Right atrium auricular region (tissue), 2 donors: ENCODE results near the gene ST14. TPM values are rescaled to one million over a fixed set of nuclear protein-coding genes. Genes with fewer than 3 reads are reported as not detected.
A peak's percentile ranks its signal among the peaks of the same experiment; 100 is the strongest.

ENCODE experiments used
- DNase-seq: peaks from one replicate; pipeline ENCODE4 v3.0.0-alpha.2; 2019; ENCODE audit warnings: low spot score
- H3K27ac ChIP-seq, 2 donors: fragments of 200-600 bp; sonication (generic); 1 replicate in 1 of 2; 2 replicates in 1 of 2; pipeline ENCODE4 v1.5.1; 2016 to 2019
- H3K27me3 ChIP-seq, 2 donors: fragments of 200-600 bp; sonication (generic); one replicate each; pipeline versions ENCODE4 v1.5.1 to v1.6.0; 2017 to 2019
- H3K36me3 ChIP-seq: fragments of 200-600 bp; sonication (generic); one replicate; pipeline ENCODE4 v1.5.1; 2016
- H3K4me1 ChIP-seq, 2 donors: fragments of 200-600 bp; sonication (generic); one replicate each; pipeline versions ENCODE4 v1.5.1 to v1.6.0; 2017 to 2019
- H3K4me3 ChIP-seq, 2 donors: fragments of 200-600 bp; sonication (generic); 1 replicate in 1 of 2; 2 replicates in 1 of 2; pipeline ENCODE4 v1.5.1; 2017 to 2019; ENCODE audit warnings: mild to moderate bottlenecking in 1 of 2, moderate library complexity in 1 of 2
- H3K9me3 ChIP-seq, 2 donors: fragments of 200-600 bp; sonication (generic); one replicate each; pipeline ENCODE4 v1.5.1; 2019
- total RNA-seq, 2 donors: library from RNA; depleted of rRNA; stranded (reverse); fragments of >200 nt; gene quantifications; one replicate each; pipeline ENCODE4 v1.1.0, GENCODE V29; 2016
- TF ChIP-seq, protein P1 (sequence below), 2 donors: fragments of 200-600 bp; sonication (generic); IDR thresholded peaks; one replicate each; pipeline ENCODE4 v1.5.1; 2019; ENCODE audit warnings: antibody characterized with exemption in 2 of 2

The ST14 gene
- total RNA-seq, 2 donors from 2014 or later: 0.85 to 6.0 TPM

DNA sequence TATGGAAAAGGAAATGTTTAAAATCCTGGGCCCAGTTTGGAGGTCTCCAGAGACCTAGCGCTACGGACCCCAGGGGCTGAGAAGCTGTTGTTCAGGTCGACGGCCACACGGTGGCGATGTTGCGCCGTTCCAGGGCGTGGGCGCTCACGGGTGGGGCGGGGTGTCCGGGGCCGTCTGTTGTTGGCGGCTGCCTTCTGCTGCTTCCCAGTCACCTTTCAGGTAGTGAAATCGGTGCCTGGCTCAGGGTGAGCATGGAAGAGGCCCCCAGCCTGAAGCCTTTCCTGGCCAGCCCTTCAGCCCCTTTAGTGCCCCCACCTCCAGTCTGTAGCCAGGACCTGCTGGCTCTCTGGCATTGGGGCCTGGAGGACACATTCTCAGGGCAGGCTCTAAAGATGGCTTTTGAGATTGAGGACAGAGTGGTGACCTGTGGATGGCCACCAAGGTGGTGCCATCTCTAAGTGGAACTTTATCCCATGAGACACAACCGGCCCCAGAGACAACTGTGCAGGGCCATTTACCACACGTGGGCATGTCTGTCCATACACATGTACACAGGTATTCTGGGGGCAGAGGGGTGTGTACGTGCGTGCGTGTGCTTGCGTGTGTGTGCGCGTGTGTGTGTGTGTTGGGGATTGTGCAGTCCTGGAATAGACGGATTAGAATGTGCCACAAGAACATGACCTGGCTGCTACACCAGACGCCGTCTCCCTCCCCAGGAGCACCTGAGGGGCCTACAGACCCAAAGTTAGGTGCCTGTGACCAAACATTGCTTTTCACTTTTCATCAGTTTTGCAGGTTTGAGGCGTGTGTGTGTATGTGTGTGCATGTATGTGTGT lies 53.8 kb downstream of the ST14 start:
- no peaks in the 10 kb centered on the region for H3K9me3 ChIP-seq
- H3K36me3 ChIP-seq: no peaks in the 10 kb centered on the region
- TF ChIP-seq, protein P1, sequence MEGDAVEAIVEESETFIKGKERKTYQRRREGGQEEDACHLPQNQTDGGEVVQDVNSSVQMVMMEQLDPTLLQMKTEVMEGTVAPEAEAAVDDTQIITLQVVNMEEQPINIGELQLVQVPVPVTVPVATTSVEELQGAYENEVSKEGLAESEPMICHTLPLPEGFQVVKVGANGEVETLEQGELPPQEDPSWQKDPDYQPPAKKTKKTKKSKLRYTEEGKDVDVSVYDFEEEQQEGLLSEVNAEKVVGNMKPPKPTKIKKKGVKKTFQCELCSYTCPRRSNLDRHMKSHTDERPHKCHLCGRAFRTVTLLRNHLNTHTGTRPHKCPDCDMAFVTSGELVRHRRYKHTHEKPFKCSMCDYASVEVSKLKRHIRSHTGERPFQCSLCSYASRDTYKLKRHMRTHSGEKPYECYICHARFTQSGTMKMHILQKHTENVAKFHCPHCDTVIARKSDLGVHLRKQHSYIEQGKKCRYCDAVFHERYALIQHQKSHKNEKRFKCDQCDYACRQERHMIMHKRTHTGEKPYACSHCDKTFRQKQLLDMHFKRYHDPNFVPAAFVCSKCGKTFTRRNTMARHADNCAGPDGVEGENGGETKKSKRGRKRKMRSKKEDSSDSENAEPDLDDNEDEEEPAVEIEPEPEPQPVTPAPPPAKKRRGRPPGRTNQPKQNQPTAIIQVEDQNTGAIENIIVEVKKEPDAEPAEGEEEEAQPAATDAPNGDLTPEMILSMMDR (IDR thresholded peaks at IDR 0.05): peak; percentile 87 to 99
- no peak overlapping the region for H3K4me3 ChIP-seq
- peak; percentile 59 for DNase-seq
- H3K4me1 ChIP-seq: peaks cover 0 to 26% of the 10 kb centered on the region in 2 donors
- no peaks in the 10 kb centered on the region for H3K27me3 ChIP-seq
- H3K27ac ChIP-seq: no peak overlapping the region

DNA sequence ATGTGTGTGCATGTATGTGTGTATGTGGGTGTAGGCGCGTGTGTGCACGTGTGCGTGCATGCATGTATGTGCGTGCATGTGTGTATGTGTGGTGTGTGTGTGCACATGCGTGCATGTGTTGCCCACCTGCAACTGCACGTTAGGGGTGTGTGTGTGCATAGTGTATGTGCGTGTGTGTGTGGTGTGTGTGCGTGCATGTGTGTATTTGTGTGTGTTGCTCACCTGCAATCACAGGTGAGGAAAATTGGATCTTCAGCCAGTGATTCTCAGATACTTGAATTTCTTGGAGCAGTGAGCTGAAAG lies 54.3 kb downstream of the ST14 start:
- no peaks in the 10 kb centered on the region for H3K9me3 ChIP-seq
- DNase-seq: no peak
- no peaks in the 10 kb centered on the region for H3K27me3 ChIP-seq
- H3K27ac ChIP-seq: no peak overlapping the region
- H3K4me1 ChIP-seq: peaks cover 0 to 26% of the 10 kb centered on the region in 2 donors
- H3K4me3 ChIP-seq: no peak overlapping the region
- H3K36me3 ChIP-seq: no peaks in the 10 kb centered on the region
- TF ChIP-seq, protein P1 (IDR thresholded peaks at IDR 0.05): no peak

DNA sequence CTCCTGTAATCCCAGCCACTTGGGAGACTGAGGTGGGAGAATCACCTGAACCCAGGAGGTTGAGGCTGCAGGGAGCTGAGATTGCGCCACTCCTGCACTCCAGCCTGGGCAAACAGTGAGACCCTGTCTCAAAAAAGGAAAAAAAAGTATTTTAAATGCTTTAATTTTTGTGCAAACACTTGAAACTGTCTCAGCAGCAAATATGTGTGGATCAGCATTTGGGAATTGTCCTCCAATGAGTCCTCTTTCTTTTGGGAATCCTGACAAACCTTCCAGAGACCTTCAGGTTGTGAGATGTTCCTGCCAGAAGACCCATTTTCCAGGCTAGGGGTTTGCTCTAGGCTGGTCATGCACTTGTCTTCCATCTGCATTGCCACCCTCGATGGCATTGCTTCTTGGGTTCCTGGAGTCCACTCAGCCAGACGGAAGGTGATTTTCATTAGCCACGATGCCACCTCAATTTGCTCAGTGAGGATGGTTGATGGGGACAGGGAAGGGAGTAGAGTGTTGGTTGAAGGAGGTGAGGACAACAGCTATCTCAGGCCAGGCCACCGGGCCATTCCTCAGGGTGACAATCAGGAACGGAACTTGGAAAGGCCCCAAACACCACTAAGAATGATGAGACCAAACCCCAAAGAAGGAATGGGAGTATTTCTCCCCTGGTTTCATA lies 55.4 kb downstream of the ST14 start:
- Histone ChIP-seq H3K9me3 (no peaks in the 10 kb centered on the region), H3K36me3 (no peaks in the 10 kb centered on the region), H3K4me3 (no peak overlapping the region), H3K27me3 (no peaks in the 10 kb centered on the region), H3K27ac (no peak overlapping the region), H3K4me1 (peaks cover 0 to 26% of the 10 kb centered on the region in 2 donors)
- TF ChIP-seq, protein P1 (IDR thresholded peaks at IDR 0.05): no peak
- peak; percentile 26 for DNase-seq

DNA sequence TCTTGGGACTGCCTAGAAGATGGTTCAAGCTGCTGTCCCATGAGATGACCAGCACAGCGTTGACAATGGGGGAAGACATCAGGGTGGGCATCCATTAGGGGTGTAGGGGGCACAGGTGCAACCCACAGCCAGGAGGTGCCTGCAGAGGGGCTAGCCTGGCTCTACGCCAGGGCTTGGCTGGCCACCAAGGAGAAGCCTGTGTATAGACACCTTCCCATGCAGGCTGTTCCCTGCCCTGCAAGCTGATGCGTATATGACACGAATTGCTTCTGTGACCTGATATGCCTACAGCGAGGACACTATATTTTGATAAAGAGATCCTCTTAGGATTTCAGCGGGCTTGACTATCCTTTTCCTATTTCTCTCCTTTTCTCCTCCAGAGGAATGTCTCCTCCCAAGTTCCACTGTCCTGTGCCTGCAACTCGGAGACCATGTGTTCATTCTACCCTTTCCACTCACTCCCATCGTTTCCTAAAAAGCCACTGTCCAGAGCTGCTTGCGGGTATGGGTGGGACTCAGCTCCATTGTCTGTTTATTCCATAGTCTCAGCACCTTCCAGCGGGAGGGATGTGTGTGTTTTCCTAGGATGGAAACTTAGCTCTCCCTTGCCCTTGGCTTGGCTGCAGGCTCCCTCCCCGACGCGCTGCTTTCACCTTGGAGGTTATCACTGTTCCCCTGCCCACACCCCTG lies 56.1 kb downstream of the ST14 start:
- TF ChIP-seq, protein P1 (IDR thresholded peaks at IDR 0.05): no peak
- Histone ChIP-seq H3K27me3 (no peaks in the 10 kb centered on the region), H3K4me3 (no peak overlapping the region), H3K4me1 (peaks cover 0 to 26% of the 10 kb centered on the region in 2 donors), H3K27ac (no peak overlapping the region), H3K9me3 (no peaks in the 10 kb centered on the region), H3K36me3 (no peaks in the 10 kb centered on the region)
- DNase-seq: peak; percentile 56

DNA sequence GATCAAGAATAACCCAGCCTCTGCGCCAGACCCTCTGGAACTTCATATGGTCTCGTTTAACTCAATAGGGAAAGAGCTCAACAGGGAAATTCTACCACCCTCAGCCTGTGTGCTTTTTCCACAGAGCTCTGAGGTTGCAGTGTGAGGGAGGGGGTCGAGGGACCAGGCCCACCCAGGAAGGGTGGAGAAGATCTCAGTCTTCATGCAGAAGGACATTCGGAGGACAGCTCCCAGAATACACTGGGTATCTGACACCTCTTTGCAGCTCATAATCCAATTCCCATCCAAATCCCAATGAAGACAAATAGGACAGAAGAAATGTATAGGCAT lies 56.6 kb downstream of the ST14 start:
- DNase-seq: no peak
- TF ChIP-seq, protein P1 (IDR thresholded peaks at IDR 0.05): no peak
- Histone ChIP-seq H3K27ac (no peak overlapping the region), H3K36me3 (no peaks in the 10 kb centered on the region), H3K9me3 (no peaks in the 10 kb centered on the region), H3K27me3 (no peaks in the 10 kb centered on the region), H3K4me1 (peaks cover 0 to 26% of the 10 kb centered on the region in 2 donors), H3K4me3 (no peak overlapping the region)
